ENCODE data around the gene ACVR1B. TPM values are rescaled to one million over a fixed set of nuclear protein-coding genes. Genes with fewer than 3 reads are reported as not detected.

ACVR1B gene
- total RNA-seq, 1 donor from 2014 or later, result 65.7 TPM

GRCh38 chr12:51907083-51907855, 44.2 kb upstream of the ACVR1B start, which contains the start of gene ACVRL1:
Gene ACVRL1, plus strand, starts transcription at chr12:51907504. Its CDS starts 4,971 bp downstream, at chr12:51912475.
- TF ChIP-seq, protein P1, sequence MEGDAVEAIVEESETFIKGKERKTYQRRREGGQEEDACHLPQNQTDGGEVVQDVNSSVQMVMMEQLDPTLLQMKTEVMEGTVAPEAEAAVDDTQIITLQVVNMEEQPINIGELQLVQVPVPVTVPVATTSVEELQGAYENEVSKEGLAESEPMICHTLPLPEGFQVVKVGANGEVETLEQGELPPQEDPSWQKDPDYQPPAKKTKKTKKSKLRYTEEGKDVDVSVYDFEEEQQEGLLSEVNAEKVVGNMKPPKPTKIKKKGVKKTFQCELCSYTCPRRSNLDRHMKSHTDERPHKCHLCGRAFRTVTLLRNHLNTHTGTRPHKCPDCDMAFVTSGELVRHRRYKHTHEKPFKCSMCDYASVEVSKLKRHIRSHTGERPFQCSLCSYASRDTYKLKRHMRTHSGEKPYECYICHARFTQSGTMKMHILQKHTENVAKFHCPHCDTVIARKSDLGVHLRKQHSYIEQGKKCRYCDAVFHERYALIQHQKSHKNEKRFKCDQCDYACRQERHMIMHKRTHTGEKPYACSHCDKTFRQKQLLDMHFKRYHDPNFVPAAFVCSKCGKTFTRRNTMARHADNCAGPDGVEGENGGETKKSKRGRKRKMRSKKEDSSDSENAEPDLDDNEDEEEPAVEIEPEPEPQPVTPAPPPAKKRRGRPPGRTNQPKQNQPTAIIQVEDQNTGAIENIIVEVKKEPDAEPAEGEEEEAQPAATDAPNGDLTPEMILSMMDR (IDR thresholded peaks at IDR 0.05; ENCODE audit: unreplicated experiment), result no peak
- Mint-ChIP-seq H3K4me3 (ENCODE audit: low read depth) (no peak within 1 kb of the TSS), H3K27me3 (peaks cover 49% of the 10 kb centered on the region), H3K36me3 (ENCODE audit: insufficient read depth) (no peaks in the 10 kb centered on the region), H3K4me1 (ENCODE audit: low read depth) (peaks cover 3% of the 10 kb centered on the region), H3K9me3 (ENCODE audit: low read depth) (no peaks in the 10 kb centered on the region), H3K27ac (no peak within 1 kb of the TSS)
- DNase-seq (ENCODE audit: low spot score, unreplicated experiment), result no peak

DNA sequence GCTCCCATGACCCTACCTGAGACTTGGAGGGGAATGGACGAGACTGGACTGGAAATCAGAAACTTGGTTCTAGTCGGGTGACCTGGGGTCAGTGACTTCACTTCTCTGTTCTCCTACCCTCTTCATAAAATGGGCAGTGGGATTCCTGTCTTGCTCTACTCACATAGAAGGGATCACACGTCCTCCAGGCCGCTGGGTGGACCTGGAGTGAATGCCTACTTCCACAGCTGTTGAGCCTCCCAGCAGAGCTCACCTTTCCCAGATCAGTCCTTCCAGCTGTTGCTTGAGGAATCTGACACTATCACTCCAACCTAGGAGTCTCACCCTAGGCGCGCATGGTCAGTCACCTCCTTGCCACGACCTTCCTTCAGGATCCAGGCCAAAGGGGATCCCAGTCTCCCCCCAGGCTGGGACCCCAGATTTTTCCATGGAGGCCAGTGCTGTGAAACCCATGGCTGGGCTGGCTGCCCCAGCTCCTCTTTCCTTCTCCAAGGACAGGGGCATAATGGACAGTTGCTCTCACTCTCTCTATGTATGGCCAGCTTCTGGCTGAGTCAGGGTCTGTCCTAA, 43.6 kb upstream of the ACVR1B start:
- no peaks in the 10 kb centered on the region for H3K9me3 Mint-ChIP-seq (ENCODE audit: low read depth)
- H3K4me1 Mint-ChIP-seq (ENCODE audit: low read depth), result peaks cover 3% of the 10 kb centered on the region
- H3K36me3 Mint-ChIP-seq (ENCODE audit: insufficient read depth), result no peaks in the 10 kb centered on the region
- DNase-seq (ENCODE audit: low spot score, unreplicated experiment), result no peak
- TF ChIP-seq, protein P1 (IDR thresholded peaks at IDR 0.05; ENCODE audit: unreplicated experiment), result no peak
- no peak overlapping the region for H3K4me3 Mint-ChIP-seq (ENCODE audit: low read depth)
- H3K27me3 Mint-ChIP-seq, result peaks cover 54% of the 10 kb centered on the region
- no peak overlapping the region for H3K27ac Mint-ChIP-seq

- Mint-ChIP-seq H3K4me3 (ENCODE audit: low read depth) (no peak overlapping the region), H3K4me1 (ENCODE audit: low read depth) (peaks cover 2% of the 10 kb centered on the region), H3K27ac (no peak overlapping the region), H3K36me3 (ENCODE audit: insufficient read depth) (no peaks in the 10 kb centered on the region), H3K27me3 (peaks cover 55% of the 10 kb centered on the region), H3K9me3 (ENCODE audit: low read depth) (no peaks in the 10 kb centered on the region)
- DNase-seq (ENCODE audit: low spot score, unreplicated experiment), result no peak
- TF ChIP-seq, protein P1 (IDR thresholded peaks at IDR 0.05; ENCODE audit: unreplicated experiment), result no peak
Measured at GRCh38 chr12:51908876-51909592, 42.5 kb upstream of the ACVR1B start.

GRCh38 chr12:51910168-51910567, 41.3 kb upstream of the ACVR1B start:
- Mint-ChIP-seq H3K9me3 (ENCODE audit: low read depth) (no peaks in the 10 kb centered on the region), H3K4me1 (ENCODE audit: low read depth) (peaks cover 2% of the 10 kb centered on the region), H3K27ac (no peak overlapping the region), H3K36me3 (ENCODE audit: insufficient read depth) (no peaks in the 10 kb centered on the region), H3K27me3 (peaks cover 55% of the 10 kb centered on the region), H3K4me3 (ENCODE audit: low read depth) (no peak overlapping the region)
- TF ChIP-seq, protein P1 (IDR thresholded peaks at IDR 0.05; ENCODE audit: unreplicated experiment), result no peak
- DNase-seq (ENCODE audit: low spot score, unreplicated experiment), result no peak

GRCh38 chr12:51910691-51911090, 40.8 kb upstream of the ACVR1B start:
- no peaks in the 10 kb centered on the region for H3K9me3 Mint-ChIP-seq (ENCODE audit: low read depth)
- no peak for DNase-seq (ENCODE audit: low spot score, unreplicated experiment)
- no peak overlapping the region for H3K4me3 Mint-ChIP-seq (ENCODE audit: low read depth)
- H3K36me3 Mint-ChIP-seq (ENCODE audit: insufficient read depth), result no peaks in the 10 kb centered on the region
- H3K27ac Mint-ChIP-seq, result no peak overlapping the region
- H3K27me3 Mint-ChIP-seq, result peaks cover 51% of the 10 kb centered on the region
- TF ChIP-seq, protein P1 (IDR thresholded peaks at IDR 0.05; ENCODE audit: unreplicated experiment), result no peak
- no peaks in the 10 kb centered on the region for H3K4me1 Mint-ChIP-seq (ENCODE audit: low read depth)
